IMR-90 (cell line): ENCODE data around the gene TMEM163. TPM values are rescaled to one million over a fixed set of nuclear protein-coding genes. Genes with fewer than 3 reads are reported as not detected.

Experiments used
- ATAC-seq: fragments of 200-7000 bp; cut with Tn5 transposase; 2 replicates; pipeline ENCODE4 v1.9.1; 2020; ENCODE audit warnings: low read depth, mild to moderate bottlenecking, moderate library complexity
- BruUV-seq: library from RNA; stranded (reverse); fragments of 400-500 nt; replicated peaks from 2 replicates; lab custom pipeline; 2021; lab: Mats Ljungman, UMichigan
- CTCF ChIA-PET: fragments of 300-600 bp; formaldehyde crosslinking; extraction: SDS; loops from one replicate; lab custom pipeline; 2021; ENCODE audit warnings: antibody characterized with exemption; lab: Yijun Ruan, JAX
- POLR2A ChIA-PET: fragments of 300-600 bp; sonication (Branson Sonifier 250); formaldehyde crosslinking; loops from one replicate; lab custom pipeline; 2022; ENCODE audit warnings: antibody characterized with exemption; ENCODE audit not compliant: unreplicated experiment; lab: Charles Lee
- DNase-seq: peaks from one replicate; pipeline ENCODE4 v3.0.0; 2013
- H2AFZ ChIP-seq: replicated peaks from 2 replicates; pipeline ENCODE3; 2013; ENCODE audit warnings: low read length, mild to moderate bottlenecking; ENCODE audit not compliant: poor library complexity
- H2AK5ac ChIP-seq: 2 replicates; pipeline ENCODE4 v1.6.1; 2013; ENCODE audit warnings: low read depth, low read length, inconsistent platforms
- H2AK9ac ChIP-seq: replicated peaks from 2 replicates; pipeline ENCODE3; 2013; ENCODE audit warnings: mild to moderate bottlenecking, low read depth, low read length, moderate library complexity; ENCODE audit not compliant: poor library complexity
- H2BK120ac ChIP-seq: 2 replicates; pipeline ENCODE4 v1.6.1; 2013; ENCODE audit warnings: low read depth, low read length, inconsistent platforms
- H2BK15ac ChIP-seq: 3 replicates; pipeline ENCODE4 v1.6.1; 2013; ENCODE audit warnings: low read depth, low read length, inconsistent platforms
- H2BK20ac ChIP-seq: 2 replicates; pipeline ENCODE4 v1.6.1; 2013; ENCODE audit warnings: low read depth, mild to moderate bottlenecking, inconsistent platforms, low read length, moderate library complexity
- H2BK5ac ChIP-seq: 2 replicates; pipeline ENCODE4 v1.6.1; 2013; ENCODE audit warnings: mild to moderate bottlenecking, low read depth, low read length, inconsistent platforms; ENCODE audit not compliant: poor library complexity, severe bottlenecking
- H3K14ac ChIP-seq: replicated peaks from 2 replicates; pipeline ENCODE4 v1.6.1; 2013; ENCODE audit warnings: low read depth, low read length, inconsistent platforms
- H3K18ac ChIP-seq: 2 replicates; pipeline ENCODE4 v1.6.1; 2013; ENCODE audit warnings: low read depth, low read length, control low read depth
- H3K23ac ChIP-seq: 2 replicates; pipeline ENCODE4 v1.6.1; 2013; ENCODE audit warnings: low read depth, low read length, inconsistent platforms
- H3K27ac ChIP-seq: 2 replicates; pipeline ENCODE4 v1.5.1; 2013; ENCODE audit warnings: mild to moderate bottlenecking, control low read depth, low read length; ENCODE audit not compliant: insufficient read depth
- H3K27me3 ChIP-seq: 2 replicates; pipeline ENCODE4 v1.6.1; 2013; ENCODE audit warnings: low read length; ENCODE audit not compliant: control insufficient read depth, insufficient read depth
- H3K36me3 ChIP-seq: 2 replicates; pipeline ENCODE4 v1.6.1; 2013; ENCODE audit warnings: low read length, mixed read lengths; ENCODE audit not compliant: control insufficient read depth, insufficient read depth
- H3K4ac ChIP-seq: 2 replicates; pipeline ENCODE4 v1.6.1; 2013; ENCODE audit warnings: low read depth, low read length, inconsistent platforms
- H3K4me1 ChIP-seq: 2 replicates; pipeline ENCODE4 v1.6.1; 2013; ENCODE audit warnings: low read length, mixed read lengths; ENCODE audit not compliant: control insufficient read depth, insufficient read depth
- H3K4me2 ChIP-seq: 2 replicates; pipeline ENCODE4 v1.6.1; 2013; ENCODE audit warnings: low read depth, mild to moderate bottlenecking, control low read depth, low read length, moderate library complexity
- H3K4me3 ChIP-seq: 2 replicates; pipeline ENCODE4 v1.5.1; 2013; ENCODE audit warnings: low read depth, mild to moderate bottlenecking, control low read depth, low read length, moderate library complexity; ENCODE audit not compliant: insufficient read depth
- H3K56ac ChIP-seq: 2 replicates; pipeline ENCODE4 v1.6.1; 2013; ENCODE audit warnings: low read length, inconsistent platforms; ENCODE audit not compliant: insufficient read depth; ENCODE audit errors: extremely low read depth
- H3K79me1 ChIP-seq, 2 experiments: 2 replicates each; pipeline ENCODE4 v1.6.1; 2013; ENCODE audit warnings: low read length in 2 of 2, inconsistent platforms in 1 of 2, low read depth in 1 of 2
- H3K9ac ChIP-seq: 2 replicates; pipeline ENCODE4 v1.6.1; 2013; ENCODE audit warnings: low read depth, low read length, control low read depth
- H3K9me1 ChIP-seq: 2 replicates; pipeline ENCODE4 v1.6.1; 2013; ENCODE audit warnings: low read length, inconsistent platforms; ENCODE audit not compliant: insufficient read depth
- H3K9me3 ChIP-seq: 2 replicates; pipeline ENCODE4 v1.6.1; 2013; ENCODE audit warnings: low read length; ENCODE audit not compliant: control insufficient read depth, insufficient read depth
- H4K20me1 ChIP-seq: 2 replicates; pipeline ENCODE4 v1.6.1; 2013; ENCODE audit warnings: low read length, inconsistent platforms; ENCODE audit not compliant: insufficient read depth
- H4K5ac ChIP-seq: 2 replicates; pipeline ENCODE4 v1.6.1; 2013; ENCODE audit warnings: mild to moderate bottlenecking, low read depth, low read length, control low read depth
- H4K8ac ChIP-seq, 2 experiments: 2 replicates each; pipeline ENCODE4 v1.6.1; 2013; ENCODE audit warnings: low read depth in 2 of 2, low read length in 2 of 2, control low read depth in 1 of 2, inconsistent platforms in 1 of 2
- H4K91ac ChIP-seq: 2 replicates; pipeline ENCODE4 v1.6.1; 2013; ENCODE audit warnings: low read depth, low read length, inconsistent platforms; ENCODE audit not compliant: insufficient read depth
- BHLHE40 ChIP-seq: fragments of 150-350 bp; IDR thresholded peaks from 2 replicates; pipeline ENCODE4 v1.6.1; 2016; ENCODE audit warnings: mild to moderate bottlenecking, low read depth, low read length
- CEBPB ChIP-seq: IDR thresholded peaks from 2 replicates; pipeline ENCODE4 v1.6.1; 2012; ENCODE audit warnings: low read depth, low read length, improper control_type of control experiment
- CHD1 ChIP-seq: IDR thresholded peaks from 2 replicates; pipeline ENCODE4 v1.6.1; 2012; ENCODE audit warnings: low read depth, low read length, improper control_type of control experiment
- CTCF ChIP-seq: conservative IDR thresholded peaks from 2 replicates; pipeline ENCODE4 v1.5.1; 2012; ENCODE audit warnings: mild to moderate bottlenecking, low read depth, low read length, improper control_type of control experiment
- ELK1 ChIP-seq: fragments of 150-350 bp; IDR thresholded peaks from 2 replicates; pipeline ENCODE4 v1.6.1; 2016; ENCODE audit warnings: low read depth, mild to moderate bottlenecking, low read length, moderate library complexity, borderline replicate concordance
- FOS ChIP-seq: fragments of 150-350 bp; IDR thresholded peaks from 2 replicates; pipeline ENCODE4 v1.6.1; 2016; ENCODE audit warnings: low read depth, low read length
- MAFK ChIP-seq: IDR thresholded peaks from 2 replicates; pipeline ENCODE4 v1.6.1; 2012; ENCODE audit warnings: low read depth, low read length, improper control_type of control experiment
- MAZ ChIP-seq: IDR thresholded peaks from 2 replicates; pipeline ENCODE4 v1.6.1; 2012; ENCODE audit warnings: low read depth, mild to moderate bottlenecking, low read length, improper control_type of control experiment, moderate library complexity, borderline replicate concordance
- MXI1 ChIP-seq: IDR thresholded peaks from 2 replicates; pipeline ENCODE4 v1.6.1; 2012; ENCODE audit warnings: low read depth, mild to moderate bottlenecking, low read length, moderate library complexity, borderline replicate concordance
- NFE2L2 ChIP-seq: fragments of 150-350 bp; IDR thresholded peaks from 2 replicates; pipeline ENCODE4 v1.6.1; 2016; ENCODE audit warnings: low read depth, mild to moderate bottlenecking, low read length
- POLR2A ChIP-seq: IDR thresholded peaks from 2 replicates; pipeline ENCODE4 v1.6.1; 2012; ENCODE audit warnings: mild to moderate bottlenecking, low read depth, low read length
- RAD21 ChIP-seq: IDR thresholded peaks from 2 replicates; pipeline ENCODE4 v1.6.1; 2012; ENCODE audit warnings: low read length, improper control_type of control experiment
- RCOR1 ChIP-seq: IDR thresholded peaks from 2 replicates; pipeline ENCODE4 v1.6.1; 2012; ENCODE audit warnings: mild to moderate bottlenecking, low read length, improper control_type of control experiment; ENCODE audit not compliant: insufficient replicate concordance
- RFX5 ChIP-seq: IDR thresholded peaks from 2 replicates; pipeline ENCODE4 v1.8.0; 2012; ENCODE audit warnings: low read depth, mild to moderate bottlenecking, low read length, moderate library complexity
- SMC3 ChIP-seq: fragments of 150-350 bp; IDR thresholded peaks from 2 replicates; pipeline ENCODE4 v1.6.1; 2016; ENCODE audit warnings: low read depth, mild to moderate bottlenecking, antibody characterized with exemption, low read length, moderate library complexity
- USF2 ChIP-seq: fragments of 150-350 bp; IDR thresholded peaks from 2 replicates; pipeline ENCODE4 v1.6.1; 2017; ENCODE audit warnings: mild to moderate bottlenecking, antibody characterized with exemption, low read length, low read depth
- dilution Hi-C: fragments of 300-500 bp; cut with HindIII; formaldehyde crosslinking; loops from one replicate; pipeline ENCODE4 v1.14.3; 2018; ENCODE audit warnings: low sequenced_read_pairs; ENCODE audit not compliant: unreplicated experiment
- in situ Hi-C: fragments of 300-500 bp; cut with MboI; formaldehyde crosslinking; loops from 3 replicates; pipeline ENCODE4 v1.14.3; 2019; ENCODE audit warnings: low sequenced_read_pairs, inconsistent platforms, mixed read lengths
- intact Hi-C: fragments of 100-400 bp; cut with micrococcal nuclease; formaldehyde crosslinking; loops from 2 replicates; pipeline ENCODE4 v1.10.0; 2022
- polyA plus RNA-seq, 3 experiments: library from polyadenylated mRNA; depleted of rRNA; stranded (reverse); fragments of >200 nt; gene quantifications; 2 replicates each; pipeline ENCODE4 v1.2.3, GENCODE V29; 2012; ENCODE audit warnings: low replicate concordance in 1 of 3
- total RNA-seq: library from RNA; depleted of rRNA; stranded (reverse); fragments of >200 nt; gene quantifications from 2 replicates; pipeline ENCODE4 v1.2.3, GENCODE V29; 2012

Gene TMEM163
- total and polyA plus RNA-seq, 2 of the 4 experiments (the other 2 are of a cell fraction), result not detected

- in situ Hi-C loops, result no loop called here
- CTCF ChIA-PET, result no interaction called here
- H2BK5ac ChIP-seq, result no peak overlapping the region
Measured at GRCh38 chr2:134694411-134694810, 24.4 kb downstream of the TMEM163 start.

More at GRCh38 chr2:134694411-134694810, 24.4 kb downstream of the TMEM163 start:
- no peak for DNase-seq
- no peak overlapping the region for H2BK120ac ChIP-seq
- dilution Hi-C loops (no loop called here), intact Hi-C loops (no loop called here)
- H4K20me1 ChIP-seq, result no peaks in the 10 kb centered on the region
- no peak overlapping the region for H3K18ac ChIP-seq
- TF ChIP-seq RAD21 (no peak), CEBPB (no peak), BHLHE40 (no peak), FOS (no peak), MAZ (no peak), RCOR1 (no peak), USF2 (no peak), NFE2L2 (no peak), SMC3 (no peak), MAFK (no peak), RFX5 (no peak), CHD1 (no peak), ELK1 (no peak), CTCF (no peak), POLR2A (no peak), MXI1 (no peak)
- H2BK15ac ChIP-seq, result no peak overlapping the region
- no peak overlapping the region for H3K4me3 ChIP-seq
- H3K56ac ChIP-seq, result no peak overlapping the region
- BruUV-seq, result no TSS peak
- no peak for ATAC-seq
- no peak overlapping the region for H2AK9ac ChIP-seq
- H3K9me3 ChIP-seq, result no peaks in the 10 kb centered on the region
- no peaks in the 10 kb centered on the region for H3K27me3 ChIP-seq
- H3K4me1 ChIP-seq, result no peaks in the 10 kb centered on the region
- H2AFZ ChIP-seq, result no peak overlapping the region
- no peak overlapping the region for H4K5ac ChIP-seq
- H2BK20ac ChIP-seq, result no peak overlapping the region
- no peaks in the 10 kb centered on the region for H3K79me1 ChIP-seq
- no peak overlapping the region for H3K4me2 ChIP-seq
- H3K36me3 ChIP-seq, result no peaks in the 10 kb centered on the region
- POLR2A ChIA-PET, result no interaction called here
- H4K91ac ChIP-seq, result no peak overlapping the region
- no peak overlapping the region for H4K8ac ChIP-seq
- H3K9ac ChIP-seq, result no peak overlapping the region
- H3K27ac ChIP-seq, result no peak overlapping the region
- H2AK5ac ChIP-seq, result no peak overlapping the region
- H3K9me1 ChIP-seq, result no peaks in the 10 kb centered on the region; the same call in 1 of the 2 replicates
- H3K14ac ChIP-seq, result no peak overlapping the region
- no peak overlapping the region for H3K23ac ChIP-seq
- H3K4ac ChIP-seq, result no peak overlapping the region
